ENCODE measurements around the gene CMYA5. TPM values are rescaled to one million over a fixed set of nuclear protein-coding genes. Genes with fewer than 3 reads are reported as not detected.
"Not testable (repeated sequence)": the region's sequence is repeated elsewhere in the genome, so short reads cannot be mapped to it uniquely, and the experiment has no call there.

CMYA5 gene
- polyA plus RNA-seq, 1 experiment, result 0.89 TPM

DNA sequence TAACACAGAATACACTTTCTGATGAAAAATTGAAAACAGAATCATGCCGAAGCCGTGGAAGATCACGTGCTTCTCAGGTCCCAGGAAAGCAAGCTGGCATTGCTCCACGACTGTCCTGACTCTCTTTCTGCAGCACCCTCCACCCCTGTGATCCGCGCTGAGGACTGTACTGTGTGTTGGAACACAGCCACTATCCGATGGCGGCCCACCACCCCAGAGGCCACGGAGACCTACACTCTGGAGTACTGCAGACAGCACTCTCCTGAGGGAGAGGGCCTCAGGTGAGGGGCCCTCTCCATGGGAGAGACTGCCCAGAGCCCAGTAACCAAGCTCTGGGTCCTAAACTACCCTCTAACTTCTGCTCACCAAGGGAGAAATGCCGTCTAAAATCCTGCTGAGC lies 73.3 kb downstream of the CMYA5 start:
- TF ChIP-seq CTCF (IDR thresholded peaks at IDR 0.05; ENCODE audit: low read depth, low read length), result no peak
- Histone ChIP-seq H3K4me3 (ENCODE audit: low read depth, low read length) (no peak overlapping the region), H3K27ac (ENCODE audit: low read depth, low read length) (no peak overlapping the region), H3K9me3 (ENCODE audit: control insufficient read depth, insufficient read depth, low read length) (no peaks in the 10 kb centered on the region), H3K27me3 (ENCODE audit: control insufficient read depth, insufficient read depth, low read length) (no peaks in the 10 kb centered on the region)
- ChIA-PET POLR2A (no interaction called here), CTCF (interaction anchor here (1.3 kb wide), 1 partner anchor 11 kb away, joined by 3 read pairs; no protein-coding TSS in a partner anchor)
- no peak for DNase-seq (ENCODE audit: low read depth, low spot score)

GRCh38 chr5:79764147-79764546 lies 74.5 kb downstream of the CMYA5 start:
- DNase-seq (ENCODE audit: low read depth, low spot score); H3K27me3 ChIP-seq (ENCODE audit: control insufficient read depth, insufficient read depth, low read length); H3K9me3 ChIP-seq (ENCODE audit: control insufficient read depth, insufficient read depth, low read length); H3K4me3 ChIP-seq (ENCODE audit: low read depth, low read length); CTCF ChIA-PET; H3K27ac ChIP-seq (ENCODE audit: low read depth, low read length); POLR2A ChIA-PET: not testable (repeated sequence)

DNA sequence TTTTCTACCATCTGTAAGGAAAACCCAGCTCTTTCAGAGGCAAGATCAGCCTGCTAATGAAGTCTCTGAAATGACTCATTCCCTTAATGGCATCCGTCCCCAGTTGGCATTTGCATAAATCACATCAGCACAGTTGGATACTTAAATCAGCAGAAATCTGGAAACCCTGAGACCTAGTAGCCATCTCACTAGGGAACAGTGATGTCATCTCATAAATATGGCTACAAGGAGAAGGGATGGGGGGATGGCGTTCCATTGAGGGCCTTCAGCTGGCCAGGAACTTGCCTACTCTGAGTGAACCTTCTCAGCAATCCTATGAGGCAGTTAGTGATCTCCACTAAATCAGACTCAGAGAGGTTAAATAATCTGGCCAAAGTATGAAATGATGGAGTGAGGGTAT lies 81.8 kb downstream of the CMYA5 start:
- POLR2A ChIA-PET, result no interaction called here
- Histone ChIP-seq H3K4me3 (ENCODE audit: low read depth, low read length) (no peak overlapping the region), H3K27ac (ENCODE audit: low read depth, low read length) (no peak overlapping the region), H3K9me3 (ENCODE audit: control insufficient read depth, insufficient read depth, low read length) (no peaks in the 10 kb centered on the region), H3K27me3 (ENCODE audit: control insufficient read depth, insufficient read depth, low read length) (no peaks in the 10 kb centered on the region)
- DNase-seq (ENCODE audit: low read depth, low spot score), result no peak
- CTCF ChIA-PET, result no interaction called here
- TF ChIP-seq CTCF (IDR thresholded peaks at IDR 0.05; ENCODE audit: low read depth, low read length), result no peak

- Histone ChIP-seq H3K27ac (ENCODE audit: low read depth, low read length) (no peak overlapping the region), H3K4me3 (ENCODE audit: low read depth, low read length) (no peak overlapping the region), H3K27me3 (ENCODE audit: control insufficient read depth, insufficient read depth, low read length) (no peaks in the 10 kb centered on the region), H3K9me3 (ENCODE audit: control insufficient read depth, insufficient read depth, low read length) (no peaks in the 10 kb centered on the region)
- no peak for TF ChIP-seq CTCF (IDR thresholded peaks at IDR 0.05; ENCODE audit: low read depth, low read length)
- CTCF ChIA-PET, result no interaction called here
- no peak for DNase-seq (ENCODE audit: low read depth, low spot score)
- POLR2A ChIA-PET, result no interaction called here
Measured at GRCh38 chr5:79772651-79773050, 83.0 kb downstream of the CMYA5 start.

GRCh38 chr5:79773612-79774011 lies 84.0 kb downstream of the CMYA5 start:
- TF ChIP-seq CTCF (IDR thresholded peaks at IDR 0.05; ENCODE audit: low read depth, low read length), result no peak
- Histone ChIP-seq H3K27me3 (ENCODE audit: control insufficient read depth, insufficient read depth, low read length) (no peaks in the 10 kb centered on the region), H3K4me3 (ENCODE audit: low read depth, low read length) (no peak overlapping the region), H3K9me3 (ENCODE audit: control insufficient read depth, insufficient read depth, low read length) (no peaks in the 10 kb centered on the region), H3K27ac (ENCODE audit: low read depth, low read length) (no peak overlapping the region)
- no peak for DNase-seq (ENCODE audit: low read depth, low spot score)
- CTCF ChIA-PET, result interaction anchor here (0.9 kb wide), 1 partner anchor 11 kb away, joined by 3 read pairs; no protein-coding TSS in a partner anchor
- POLR2A ChIA-PET, result no interaction called here

Data from AG04450 (cell line).